OCI-LY7 (cell line): Measurements from ENCODE around the gene TMEM30B. TPM values are rescaled to one million over a fixed set of nuclear protein-coding genes. Genes with fewer than 3 reads are reported as not detected.
"Not testable (repeated sequence)": the region's sequence is repeated elsewhere in the genome, so short reads cannot be mapped to it uniquely, and the experiment has no call there.

ENCODE experiments used
- BruUV-seq: library from RNA; stranded (reverse); fragments of 400-500 nt; replicated peaks from 2 replicates; lab custom pipeline; 2021; lab: Mats Ljungman, UMichigan
- CTCF ChIA-PET: fragments of 300-600 bp; sonication (Branson Sonifier 250); formaldehyde crosslinking; loops from one replicate; lab custom pipeline; 2022; ENCODE audit warnings: antibody characterized with exemption; ENCODE audit not compliant: unreplicated experiment; lab: Charles Lee
- POLR2A ChIA-PET: fragments of 300-600 bp; sonication (Branson Sonifier 250); formaldehyde crosslinking; loops from one replicate; lab custom pipeline; 2022; ENCODE audit warnings: antibody characterized with exemption; lab: Charles Lee
- DNase-seq: peaks from one replicate; pipeline ENCODE4 v3.0.0-alpha.2; 2015; ENCODE audit warnings: low spot score
- H2AFZ ChIP-seq: fragments of 200-600 bp; sonication (generic), shearing (Covaris generic); 2 replicates; pipeline ENCODE4 v1.6.1; 2014; ENCODE audit warnings: mild to moderate bottlenecking, antibody characterized with exemption, low read length, moderate library complexity
- H3K27ac ChIP-seq: fragments of 200-600 bp; sonication (generic); 2 replicates; pipeline ENCODE4 v1.5.1; 2014; ENCODE audit warnings: mixed run types, low read depth, mild to moderate bottlenecking, moderate library complexity, low read length, inconsistent platforms; ENCODE audit not compliant: poor library complexity, severe bottlenecking
- H3K36me3 ChIP-seq: fragments of 200-600 bp; sonication (generic); 2 replicates; pipeline ENCODE4 v1.6.1; 2014; ENCODE audit warnings: mild to moderate bottlenecking, antibody characterized with exemption, low read length, moderate library complexity, mixed read lengths; ENCODE audit not compliant: insufficient read depth
- H3K4me1 ChIP-seq: fragments of 200-600 bp; sonication (generic); 2 replicates; pipeline ENCODE4 v1.5.1; 2014; ENCODE audit warnings: mild to moderate bottlenecking, low read length; ENCODE audit not compliant: insufficient read depth, poor library complexity, severe bottlenecking
- H3K4me2 ChIP-seq: fragments of 200-600 bp; sonication (generic); 2 replicates; pipeline ENCODE4 v1.6.1; 2014; ENCODE audit warnings: mild to moderate bottlenecking, low read length
- H3K4me3 ChIP-seq: fragments of 200-600 bp; sonication (generic); 2 replicates; pipeline ENCODE4 v1.5.1; 2014; ENCODE audit warnings: mild to moderate bottlenecking, low read depth, low read length; ENCODE audit not compliant: poor library complexity, severe bottlenecking
- H3K79me2 ChIP-seq: fragments of 200-600 bp; sonication (generic); 2 replicates; pipeline ENCODE4 v1.6.1; 2016; ENCODE audit warnings: low read depth, mild to moderate bottlenecking, low read length, moderate library complexity, mixed read lengths; ENCODE audit not compliant: insufficient read depth
- H3K9me2 ChIP-seq: fragments of 200-600 bp; sonication (generic); 2 replicates; pipeline ENCODE4 v1.6.1; 2016; ENCODE audit warnings: mild to moderate bottlenecking, low read length, mixed read lengths; ENCODE audit not compliant: insufficient read depth
- H3K9me3 ChIP-seq: fragments of 200-600 bp; sonication (generic); 2 replicates; pipeline ENCODE4 v1.6.1; 2014; ENCODE audit warnings: mild to moderate bottlenecking, mixed run types, low read length, mixed read lengths
- H4K20me1 ChIP-seq: fragments of 200-600 bp; sonication (generic); 2 replicates; pipeline ENCODE4 v1.6.1; 2014; ENCODE audit warnings: mild to moderate bottlenecking, antibody characterized with exemption, low read length, moderate library complexity, mixed read lengths; ENCODE audit not compliant: insufficient read depth
- CTCF ChIP-seq: fragments of 200-600 bp; sonication (generic); conservative IDR thresholded peaks from 2 replicates; pipeline ENCODE4 v1.5.1; 2014; ENCODE audit warnings: mild to moderate bottlenecking, antibody characterized with exemption, low read length, moderate library complexity, mixed read lengths
- EZH2phosphoT487 ChIP-seq: fragments of 200-600 bp; sonication (generic); IDR thresholded peaks from 2 replicates; pipeline ENCODE4 v1.6.1; 2018; ENCODE audit warnings: low read depth, borderline replicate concordance, mild to moderate bottlenecking, mixed run types, antibody characterized with exemption, low read length, moderate library complexity, mixed read lengths
- intact Hi-C: fragments of 100-400 bp; cut with micrococcal nuclease; formaldehyde crosslinking; loops from one replicate; pipeline ENCODE4 v1.10.0; 2022; ENCODE audit not compliant: unreplicated experiment
- total RNA-seq, 2 experiments: library from RNA; depleted of rRNA in 1 of 2; stranded (reverse); fragments of >200 nt in 1 of 2; shearing (Covaris generic) in 1 of 2; gene quantifications; 2 replicates each; pipeline ENCODE4 v1.2.3, GENCODE V29; 2014 to 2022

TMEM30B gene
- total RNA-seq, 2 experiments from 2014 or later, result not detected

GRCh38 chr14:61319706-61320105, 38.6 kb upstream of the TMEM30B start:
- H3K27ac ChIP-seq, result no peak overlapping the region
- H3K79me2 ChIP-seq, result no peaks in the 10 kb centered on the region
- H3K4me2 ChIP-seq, result no peak overlapping the region
- no peak overlapping the region for H3K4me3 ChIP-seq
- H3K36me3 ChIP-seq, result no peaks in the 10 kb centered on the region
- H4K20me1 ChIP-seq, result no peaks in the 10 kb centered on the region
- TF ChIP-seq EZH2phosphoT487 (no peak), CTCF (no peak)
- ChIA-PET POLR2A (no interaction called here), CTCF (no interaction called here)
- H3K4me1 ChIP-seq, result no peaks in the 10 kb centered on the region
- no peak overlapping the region for H2AFZ ChIP-seq
- DNase-seq, result no peak
- no peaks in the 10 kb centered on the region for H3K9me3 ChIP-seq
- intact Hi-C loops, result no loop called here
- no TSS peak for BruUV-seq
- H3K9me2 ChIP-seq, result no peaks in the 10 kb centered on the region

GRCh38 chr14:61319086-61319485, 37.9 kb upstream of the TMEM30B start:
- ChIA-PET POLR2A (no interaction called here), CTCF (no interaction called here)
- no peak for DNase-seq
- H3K4me1 ChIP-seq, result no peaks in the 10 kb centered on the region
- H2AFZ ChIP-seq, result no peak overlapping the region
- TF ChIP-seq CTCF (no peak), EZH2phosphoT487 (no peak)
- H4K20me1 ChIP-seq, result no peaks in the 10 kb centered on the region
- H3K27ac ChIP-seq, result no peak overlapping the region
- intact Hi-C loops, result no loop called here
- H3K9me3 ChIP-seq, result no peaks in the 10 kb centered on the region
- H3K36me3 ChIP-seq, result no peaks in the 10 kb centered on the region
- no peaks in the 10 kb centered on the region for H3K9me2 ChIP-seq
- H3K4me3 ChIP-seq, result no peak overlapping the region
- H3K79me2 ChIP-seq, result no peaks in the 10 kb centered on the region
- no TSS peak for BruUV-seq
- no peak overlapping the region for H3K4me2 ChIP-seq

DNA sequence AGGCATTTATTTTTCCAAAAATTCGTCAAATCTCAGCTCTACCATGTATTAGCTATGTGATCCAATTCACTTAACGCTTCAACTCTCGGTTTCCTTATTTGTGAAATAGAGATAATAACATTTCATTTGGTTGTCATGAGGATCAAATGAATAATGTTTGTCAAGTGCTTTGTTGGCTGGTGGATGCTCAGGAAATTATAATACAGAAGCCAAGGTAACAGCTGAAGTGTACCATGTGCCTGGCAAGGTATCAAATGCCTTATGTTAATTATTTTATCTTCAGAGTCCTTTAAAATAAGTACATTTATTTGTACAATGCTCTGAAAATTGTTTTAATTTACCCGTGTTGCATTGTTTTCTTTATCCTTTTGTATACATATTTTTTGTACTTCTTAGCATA, 34.2 kb upstream of the TMEM30B start:
- BruUV-seq, result no TSS peak
- no peaks in the 10 kb centered on the region for H3K4me1 ChIP-seq
- no peak overlapping the region for H3K27ac ChIP-seq
- CTCF ChIA-PET, result no interaction called here
- DNase-seq, result no peak
- no peaks in the 10 kb centered on the region for H3K79me2 ChIP-seq
- H3K9me2 ChIP-seq, result no peaks in the 10 kb centered on the region
- intact Hi-C loops, result no loop called here
- POLR2A ChIA-PET, result no interaction called here
- no peak overlapping the region for H3K4me3 ChIP-seq
- no peaks in the 10 kb centered on the region for H4K20me1 ChIP-seq
- no peaks in the 10 kb centered on the region for H3K36me3 ChIP-seq
- TF ChIP-seq CTCF (no peak), EZH2phosphoT487 (no peak)
- no peak overlapping the region for H3K4me2 ChIP-seq
- no peaks in the 10 kb centered on the region for H3K9me3 ChIP-seq
- H2AFZ ChIP-seq, result no peak overlapping the region

DNA sequence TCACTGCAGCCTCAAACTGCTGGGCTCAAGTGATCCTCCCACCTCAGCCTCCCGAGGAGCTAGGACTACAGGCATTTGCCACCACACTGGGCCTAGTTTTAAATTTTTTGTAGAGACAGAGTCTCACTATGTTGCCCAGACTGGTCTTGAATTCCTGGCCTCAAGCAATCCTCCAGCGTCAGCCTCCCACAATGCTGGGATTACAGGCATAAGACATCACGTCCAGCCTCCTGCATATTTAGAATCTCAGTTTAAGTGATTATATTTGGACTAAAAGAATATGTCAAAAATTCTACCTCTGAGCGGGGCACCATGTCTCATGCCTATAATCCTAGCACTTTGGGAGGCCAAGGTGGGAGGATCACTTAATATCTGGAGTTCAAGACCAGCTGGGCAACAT, 27.6 kb upstream of the TMEM30B start:
- H3K4me1 ChIP-seq, H3K9me3 ChIP-seq, H2AFZ ChIP-seq, H3K4me3 ChIP-seq, POLR2A ChIA-PET, H3K36me3 ChIP-seq, H3K4me2 ChIP-seq, H3K9me2 ChIP-seq, H3K79me2 ChIP-seq, DNase-seq, BruUV-seq, H4K20me1 ChIP-seq, intact Hi-C loops, H3K27ac ChIP-seq, CTCF ChIA-PET: not testable (repeated sequence)
